Ishikawa (cell line): ENCODE results near the gene NUTM2E.

ENCODE experiments used
- MAX ChIP-seq: IDR thresholded peaks from 2 replicates; pipeline ENCODE4 v1.6.1; 2012
- NFIC ChIP-seq: IDR thresholded peaks from 2 replicates; pipeline ENCODE4 v1.6.1; 2012
- RAD21 ChIP-seq: IDR thresholded peaks from 2 replicates; pipeline ENCODE4 v1.6.1; 2012; ENCODE audit warnings: low read depth
- TAF1 ChIP-seq: IDR thresholded peaks from 2 replicates; pipeline ENCODE4 v1.6.1; 2012; ENCODE audit warnings: low read depth, mild to moderate bottlenecking
- USF1 ChIP-seq: IDR thresholded peaks from 2 replicates; pipeline ENCODE4 v1.6.1; 2012
- ZBTB7A ChIP-seq: IDR thresholded peaks from 2 replicates; pipeline ENCODE4 v1.6.1; 2012; ENCODE audit warnings: low read depth

NUTM2E gene

GRCh38 chr10:79826496-79827215 lies at the start of gene NUTM2E:
TSS of gene NUTM2E (plus strand) at chr10:79826739. CDS start at chr10:79841741, 15,002 bp downstream.
- TF ChIP-seq USF1 (peak; percentile 82), TAF1 (peak; percentile 30; the same call in 1 of the 2 replicates), ZBTB7A (0 out of 2 replicates have a peak, but pooled peaks have one; percentile 64)

- TF ChIP-seq RAD21 = peak; percentile 54
Observed at GRCh38 chr10:79779310-79779938, 47.1 kb upstream of the NUTM2E start.

GRCh38 chr10:79869439-79870097 lies 43.0 kb downstream of the NUTM2E start:
- TF ChIP-seq NFIC (0 out of 2 replicates have a peak, but pooled peaks have one; percentile 15), MAX (peak; percentile 46; the same call in 1 of the 2 replicates)
